H1 (cell line): ENCODE data around the gene ENDOD1. TPM values are rescaled to one million over a fixed set of nuclear protein-coding genes. Genes with fewer than 3 reads are reported as not detected.

Experiments
- TAF7 ChIP-seq: optimal IDR thresholded peaks from 2 replicates; pipeline ENCODE3; 2011; ENCODE audit warnings: low read depth, mild to moderate bottlenecking, inconsistent platforms, low read length, moderate library complexity, borderline replicate concordance
- polyA plus RNA-seq, 7 experiments: library from polyadenylated mRNA; depleted of rRNA in 3 of 7; stranded (reverse) in 5 of 7; unstranded in 2 of 7; fragments of >200 nt in 5 of 7; fragments of 200-250 nt in 2 of 7; gene quantifications; 1 replicate in 5 of 7; 2 replicates in 1 of 7; 4 replicates in 1 of 7; pipeline versions ENCODE4 v1.2.1 to v1.2.3, GENCODE V29; 2011 to 2013; ENCODE audit warnings: missing spikeins in 2 of 7, mixed read lengths in 2 of 7
- total RNA-seq: library from RNA; stranded (reverse); fragmentation: NEBNext Ultra II Directional; extraction: Animal tissue kit (Norgen Biotek cat#: 25700); gene quantifications from 2 replicates; pipeline ENCODE4 v1.2.1, GENCODE V29; 2021
- TF ChIP-seq, protein P1 (sequence below): IDR thresholded peaks from 2 replicates; pipeline ENCODE4 v1.6.1; 2011; ENCODE audit warnings: low read length, improper control_type of control experiment
- TF ChIP-seq, protein P2 (sequence below): IDR thresholded peaks from 2 replicates; pipeline ENCODE4 v1.6.1; 2012; ENCODE audit warnings: inconsistent platforms

The ENDOD1 gene
- total and polyA plus RNA-seq, 2 of the 8 experiments (the other 6 are each of a cell fraction or from before 2014, with no cell fraction given): 1.2 to 2.5 TPM

DNA sequence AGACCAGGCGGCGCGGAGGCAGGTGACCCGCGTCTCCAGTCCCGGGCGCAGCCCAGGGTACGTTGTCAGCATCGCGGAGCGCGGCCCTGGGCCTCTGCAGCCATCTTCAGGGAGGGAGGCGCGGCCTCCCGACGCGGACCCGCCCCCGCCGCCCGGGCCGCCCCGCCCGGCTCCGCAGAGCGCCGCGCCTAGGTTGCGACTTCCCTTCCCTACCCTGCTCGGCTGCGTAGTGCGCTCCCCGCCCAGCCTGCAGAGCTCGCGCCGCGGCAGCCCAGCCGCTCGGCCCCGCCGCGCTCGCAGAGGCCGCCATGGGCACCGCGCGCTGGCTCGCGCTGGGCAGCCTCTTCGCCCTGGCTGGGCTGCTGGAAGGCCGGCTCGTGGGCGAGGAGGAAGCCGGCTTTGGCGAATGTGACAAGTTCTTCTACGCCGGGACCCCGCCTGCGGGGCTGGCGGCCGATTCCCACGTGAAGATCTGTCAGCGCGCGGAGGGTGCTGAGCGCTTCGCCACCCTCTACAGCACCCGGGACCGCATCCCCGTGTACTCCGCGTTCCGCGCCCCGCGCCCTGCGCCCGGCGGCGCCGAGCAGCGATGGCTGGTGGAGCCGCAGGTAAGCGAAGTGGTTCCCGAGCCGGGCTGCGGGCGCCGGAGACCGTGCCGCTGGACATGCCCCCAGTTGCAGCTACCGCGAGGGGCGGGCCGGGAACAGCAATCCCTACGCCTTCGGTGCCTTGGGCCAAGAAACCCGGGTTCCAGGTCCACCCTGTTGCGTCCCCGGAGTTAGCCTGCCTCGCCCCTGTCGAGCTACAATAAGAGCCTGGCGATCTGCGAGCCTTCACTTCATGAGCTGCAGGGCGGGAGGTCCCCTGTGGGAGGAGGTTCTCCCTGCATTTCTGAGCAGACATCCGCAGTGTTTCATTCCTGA, at the start of gene ENDOD1 (continued):
- TF ChIP-seq, protein P1, sequence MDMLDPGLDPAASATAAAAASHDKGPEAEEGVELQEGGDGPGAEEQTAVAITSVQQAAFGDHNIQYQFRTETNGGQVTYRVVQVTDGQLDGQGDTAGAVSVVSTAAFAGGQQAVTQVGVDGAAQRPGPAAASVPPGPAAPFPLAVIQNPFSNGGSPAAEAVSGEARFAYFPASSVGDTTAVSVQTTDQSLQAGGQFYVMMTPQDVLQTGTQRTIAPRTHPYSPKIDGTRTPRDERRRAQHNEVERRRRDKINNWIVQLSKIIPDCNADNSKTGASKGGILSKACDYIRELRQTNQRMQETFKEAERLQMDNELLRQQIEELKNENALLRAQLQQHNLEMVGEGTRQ: no peak
- peak; percentile 63 for TF ChIP-seq TAF7
- TF ChIP-seq, protein P2, sequence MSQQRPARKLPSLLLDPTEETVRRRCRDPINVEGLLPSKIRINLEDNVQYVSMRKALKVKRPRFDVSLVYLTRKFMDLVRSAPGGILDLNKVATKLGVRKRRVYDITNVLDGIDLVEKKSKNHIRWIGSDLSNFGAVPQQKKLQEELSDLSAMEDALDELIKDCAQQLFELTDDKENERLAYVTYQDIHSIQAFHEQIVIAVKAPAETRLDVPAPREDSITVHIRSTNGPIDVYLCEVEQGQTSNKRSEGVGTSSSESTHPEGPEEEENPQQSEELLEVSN: no peak; the same call in 1 of the 2 replicates
- TF ChIP-seq, all 59 proteins: peak for 17
